Measurements from ENCODE around the gene TMEFF2. TPM values are rescaled to one million over a fixed set of nuclear protein-coding genes. Genes with fewer than 3 reads are reported as not detected.

TMEFF2 gene
- total RNA-seq, 2 donors from 2014 or later = 0.24 to 0.37 TPM

DNA sequence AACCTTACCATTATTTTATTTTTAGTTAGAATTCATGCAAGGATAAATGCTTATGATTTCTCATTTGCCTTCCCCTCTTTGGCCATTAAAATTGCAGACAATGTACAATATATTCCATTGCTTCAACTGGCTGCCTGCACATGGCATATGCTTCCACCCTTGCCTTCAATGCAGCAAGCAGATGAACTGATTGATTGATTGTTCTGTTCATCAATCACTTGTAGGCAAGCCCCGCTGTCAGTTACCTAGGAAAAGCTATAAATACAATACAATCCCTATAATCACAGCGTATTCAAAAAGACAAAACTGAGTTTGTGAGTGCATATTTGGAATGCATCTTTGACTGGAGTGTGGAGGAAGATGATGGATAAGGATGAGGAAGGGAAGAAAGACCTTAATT lies 274.2 kb downstream of the TMEFF2 start:
- Histone ChIP-seq H3K36me3 (no peaks in the 10 kb centered on the region), H3K4me1 (no peaks in the 10 kb centered on the region), H3K9ac (ENCODE audit: low read depth in 2 of 2, low read length in 2 of 2) (no peak overlapping the region), H3K9me3 (no peaks in the 10 kb centered on the region), H3K27ac (no peak overlapping the region), H3K4me3 (no peak overlapping the region), H3K27me3 (no peaks in the 10 kb centered on the region)
- intact Hi-C loops (cut with DNase I) = no loop called here
- no peak for DNase-seq
- TF ChIP-seq, protein P1, sequence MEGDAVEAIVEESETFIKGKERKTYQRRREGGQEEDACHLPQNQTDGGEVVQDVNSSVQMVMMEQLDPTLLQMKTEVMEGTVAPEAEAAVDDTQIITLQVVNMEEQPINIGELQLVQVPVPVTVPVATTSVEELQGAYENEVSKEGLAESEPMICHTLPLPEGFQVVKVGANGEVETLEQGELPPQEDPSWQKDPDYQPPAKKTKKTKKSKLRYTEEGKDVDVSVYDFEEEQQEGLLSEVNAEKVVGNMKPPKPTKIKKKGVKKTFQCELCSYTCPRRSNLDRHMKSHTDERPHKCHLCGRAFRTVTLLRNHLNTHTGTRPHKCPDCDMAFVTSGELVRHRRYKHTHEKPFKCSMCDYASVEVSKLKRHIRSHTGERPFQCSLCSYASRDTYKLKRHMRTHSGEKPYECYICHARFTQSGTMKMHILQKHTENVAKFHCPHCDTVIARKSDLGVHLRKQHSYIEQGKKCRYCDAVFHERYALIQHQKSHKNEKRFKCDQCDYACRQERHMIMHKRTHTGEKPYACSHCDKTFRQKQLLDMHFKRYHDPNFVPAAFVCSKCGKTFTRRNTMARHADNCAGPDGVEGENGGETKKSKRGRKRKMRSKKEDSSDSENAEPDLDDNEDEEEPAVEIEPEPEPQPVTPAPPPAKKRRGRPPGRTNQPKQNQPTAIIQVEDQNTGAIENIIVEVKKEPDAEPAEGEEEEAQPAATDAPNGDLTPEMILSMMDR (IDR thresholded peaks at IDR 0.05) = no peak

- intact Hi-C loops (cut with DNase I) = no loop called here
- DNase-seq = no peak
- Histone ChIP-seq H3K4me1 (no peaks in the 10 kb centered on the region), H3K36me3 (no peaks in the 10 kb centered on the region), H3K4me3 (no peak overlapping the region), H3K27ac (no peak overlapping the region), H3K9ac (ENCODE audit: low read depth in 2 of 2, low read length in 2 of 2) (no peak overlapping the region), H3K27me3 (no peaks in the 10 kb centered on the region), H3K9me3 (no peaks in the 10 kb centered on the region)
- TF ChIP-seq, protein P1 (IDR thresholded peaks at IDR 0.05) = no peak
Observed at GRCh38 chr2:191917967-191918651, 276.6 kb downstream of the TMEFF2 start.

DNA sequence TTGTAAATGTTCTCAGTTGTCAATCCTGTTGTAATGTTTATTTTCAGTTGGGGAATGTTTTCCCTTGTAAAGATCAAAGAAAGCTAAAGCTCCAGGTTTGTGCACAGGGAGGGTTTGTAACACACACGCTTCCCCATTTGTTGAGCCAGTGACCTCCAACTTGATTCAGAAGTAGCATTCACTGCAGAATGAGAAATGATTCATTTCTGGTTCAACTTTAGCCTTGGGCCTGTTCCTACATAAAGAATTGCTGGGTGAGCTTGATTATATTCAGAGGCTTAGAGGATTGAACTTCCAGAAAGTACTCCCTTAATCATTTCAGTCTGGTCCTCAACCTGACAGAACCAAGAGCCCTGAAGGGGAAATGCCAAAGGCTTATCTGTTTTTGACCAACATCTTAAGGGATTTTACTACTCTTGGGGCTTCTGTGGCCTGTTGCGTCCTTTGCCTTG lies 277.3 kb downstream of the TMEFF2 start:
- TF ChIP-seq, protein P1 (IDR thresholded peaks at IDR 0.05) = no peak
- H3K27me3 ChIP-seq = no peaks in the 10 kb centered on the region
- H3K4me3 ChIP-seq = no peak overlapping the region
- H3K9ac ChIP-seq (ENCODE audit: low read depth in 2 of 2, low read length in 2 of 2) = no peak overlapping the region
- no peaks in the 10 kb centered on the region for H3K9me3 ChIP-seq
- intact Hi-C loops (cut with DNase I) = no loop called here
- no peaks in the 10 kb centered on the region for H3K4me1 ChIP-seq
- no peak overlapping the region for H3K27ac ChIP-seq
- no peaks in the 10 kb centered on the region for H3K36me3 ChIP-seq
- no peak for DNase-seq

- H3K27me3 ChIP-seq = no peaks in the 10 kb centered on the region
- H3K9ac ChIP-seq (ENCODE audit: low read depth in 2 of 2, low read length in 2 of 2) = no peak overlapping the region
- no peaks in the 10 kb centered on the region for H3K4me1 ChIP-seq
- no peak for DNase-seq
- TF ChIP-seq, protein P1 (IDR thresholded peaks at IDR 0.05) = no peak
- H3K27ac ChIP-seq = no peak overlapping the region
- no peak overlapping the region for H3K4me3 ChIP-seq
- no peaks in the 10 kb centered on the region for H3K9me3 ChIP-seq
- intact Hi-C loops (cut with DNase I) = no loop called here
- no peaks in the 10 kb centered on the region for H3K36me3 ChIP-seq
Observed at GRCh38 chr2:191916826-191917225, 277.9 kb downstream of the TMEFF2 start.

- no peak for DNase-seq
- no peak overlapping the region for H3K9ac ChIP-seq (ENCODE audit: low read depth in 2 of 2, low read length in 2 of 2)
- intact Hi-C loops (cut with DNase I) = no loop called here
- no peaks in the 10 kb centered on the region for H3K36me3 ChIP-seq
- no peaks in the 10 kb centered on the region for H3K9me3 ChIP-seq
- TF ChIP-seq, protein P1 (IDR thresholded peaks at IDR 0.05) = no peak
- H3K27me3 ChIP-seq = no peaks in the 10 kb centered on the region
- no peak overlapping the region for H3K27ac ChIP-seq
- H3K4me3 ChIP-seq = no peak overlapping the region
- H3K4me1 ChIP-seq = no peaks in the 10 kb centered on the region
Observed at GRCh38 chr2:191915750-191916149, 279.0 kb downstream of the TMEFF2 start.

All from colonic mucosa (tissue), 4 donors.